HepG2 (cell line): ENCODE data around the gene CAV3. TPM values are rescaled to one million over a fixed set of nuclear protein-coding genes. Genes with fewer than 3 reads are reported as not detected.

ENCODE experiments used
- ATAC-seq: fragments of 200-7000 bp; cut with Tn5 transposase; 3 replicates; pipeline ENCODE4 v1.9.1; 2020; ENCODE audit warnings: mild to moderate bottlenecking, moderate library complexity
- BruUV-seq: library from RNA; stranded (reverse); fragments of 400-500 nt; replicated peaks from 2 replicates; lab custom pipeline; 2021; lab: Mats Ljungman, UMichigan
- CTCF ChIA-PET: fragments of 300-600 bp; formaldehyde crosslinking; extraction: SDS; loops from one replicate; lab custom pipeline; 2021; ENCODE audit warnings: low total read pairs, inconsistent platforms, low intra/inter-chr PET ratio; lab: Yijun Ruan, JAX
- POLR2A ChIA-PET: fragments of 350-600 bp; sonication (Branson Sonifier 250); formaldehyde crosslinking; loops from one replicate; lab custom pipeline; 2020; ENCODE audit warnings: antibody characterized with exemption, inconsistent platforms; lab: Yijun Ruan, JAX
- DNase-seq: peaks from one replicate; pipeline ENCODE4 v3.0.0-alpha.2; 2015; ENCODE audit warnings: low spot score
- FAIRE-seq: peaks from 3 replicates; lab custom pipeline; 2011; peaks lifted over from hg19 to GRCh38; lab: Jason Lieb, UNC
- H2AFZ ChIP-seq: one replicate; pipeline ENCODE4 v1.6.1; 2011; ENCODE audit warnings: low read length, inconsistent platforms
- H3K27ac ChIP-seq: fragments of 300-600 bp; 3 replicates; pipeline ENCODE4 v1.8.0; 2011; ENCODE audit warnings: mixed run types, mild to moderate bottlenecking, mixed read lengths, low read length, inconsistent platforms; ENCODE audit not compliant: insufficient read depth; ENCODE audit errors: extremely low read length
- H3K27me3 ChIP-seq, 2 experiments: fragments of 200-600 bp in 1 of 2; 2 replicates in 1 of 2; 3 replicates in 1 of 2; pipeline versions ENCODE4 v1.6.0 to v1.8.0; 2011; ENCODE audit warnings: low read length in 2 of 2, mild to moderate bottlenecking in 2 of 2, moderate library complexity in 2 of 2, inconsistent platforms in 1 of 2; ENCODE audit not compliant: insufficient read depth in 2 of 2, control insufficient read depth in 1 of 2
- H3K36me3 ChIP-seq, 2 experiments: fragments of 200-600 bp in 1 of 2; replicated peaks in 1 of 2; 2 replicates in 1 of 2; 3 replicates in 1 of 2; pipeline versions ENCODE4 v1.5.1 to v1.8.0; 2011; ENCODE audit warnings: low read length in 2 of 2, inconsistent platforms in 1 of 2; ENCODE audit not compliant: insufficient read depth in 2 of 2, control insufficient read depth in 1 of 2
- H3K4me1 ChIP-seq: 2 replicates; pipeline ENCODE4 v1.5.1; 2012; ENCODE audit warnings: low read length, inconsistent platforms; ENCODE audit not compliant: insufficient read depth
- H3K4me2 ChIP-seq: 2 replicates; pipeline ENCODE4 v1.6.0; 2011; ENCODE audit warnings: low read depth, low read length, inconsistent platforms
- H3K4me3 ChIP-seq, 3 experiments: fragments of 200-600 bp in 1 of 3; sonication (generic), shearing (Covaris generic) in 1 of 3; replicated peaks in 1 of 3; 2 replicates each; pipeline ENCODE4 v1.5.1; 2011 to 2016; ENCODE audit warnings: low read length in 3 of 3, inconsistent platforms in 2 of 3, low read depth in 2 of 3, mild to moderate bottlenecking in 2 of 3, control low read depth in 1 of 3, mixed read lengths in 1 of 3; ENCODE audit not compliant: insufficient read depth in 1 of 3
- H3K79me2 ChIP-seq: one replicate; pipeline ENCODE4 v1.6.1; 2011; ENCODE audit warnings: low read length, inconsistent platforms; ENCODE audit not compliant: insufficient read depth
- H3K9ac ChIP-seq: 2 replicates; pipeline ENCODE4 v1.6.0; 2011; ENCODE audit warnings: mild to moderate bottlenecking, low read depth, low read length, inconsistent platforms; ENCODE audit not compliant: insufficient read depth
- H3K9me3 ChIP-seq: 2 replicates; pipeline ENCODE4 v1.5.1; 2012; ENCODE audit warnings: mild to moderate bottlenecking, low read length
- H4K20me1 ChIP-seq: 2 replicates; pipeline ENCODE4 v1.6.0; 2011; ENCODE audit warnings: inconsistent platforms, mild to moderate bottlenecking, low read length, moderate library complexity; ENCODE audit not compliant: insufficient read depth
- AGO2 ChIP-seq: fragments of 200-400 bp; formaldehyde crosslinking; optimal IDR thresholded peaks from 2 replicates; pipeline ENCODE3; 2017; ENCODE audit warnings: mild to moderate bottlenecking, low read depth, low read length, moderate library complexity
- ATF7 ChIP-seq, 2 experiments: fragments of 450-650 bp in 1 of 2; sonication (generic) in 1 of 2; formaldehyde crosslinking in 1 of 2; IDR thresholded peaks; 2 replicates each; pipeline versions ENCODE4 v1.4.0 to v1.6.1; 2016 to 2020; ENCODE audit warnings: antibody characterized with exemption in 1 of 2, mild to moderate bottlenecking in 1 of 2, missing genetic modification reagents in 1 of 2
- ELF4 ChIP-seq: sonication (generic); formaldehyde crosslinking; IDR thresholded peaks from 2 replicates; pipeline ENCODE4 v1.5.0; 2020; ENCODE audit warnings: missing genetic modification reagents, mild to moderate bottlenecking, moderate library complexity, borderline replicate concordance
- FOXA3 ChIP-seq: IDR thresholded peaks from 2 replicates; pipeline ENCODE4 v1.6.1; 2016; ENCODE audit warnings: missing genetic modification reagents, missing compliant biosample characterization
- HOXA9 ChIP-seq: sonication (generic); formaldehyde crosslinking; IDR thresholded peaks from 2 replicates; pipeline ENCODE4 v1.8.1; 2022; ENCODE audit warnings: missing genetic modification reagents, mild to moderate bottlenecking, moderate library complexity, borderline replicate concordance
- IRX3 ChIP-seq: sonication (generic); formaldehyde crosslinking; IDR thresholded peaks from 2 replicates; pipeline ENCODE4 v1.8.1; 2023; ENCODE audit warnings: mild to moderate bottlenecking, low read depth, missing genetic modification reagents, borderline replicate concordance
- MTA3 ChIP-seq: sonication (generic); formaldehyde crosslinking; IDR thresholded peaks from 2 replicates; pipeline ENCODE4 v1.4.0; 2020; ENCODE audit warnings: missing genetic modification reagents
- PPARG ChIP-seq: conservative IDR thresholded peaks from 2 replicates; pipeline ENCODE4 v1.6.1; 2016; ENCODE audit warnings: missing biosample characterization, missing genetic modification reagents
- RXRA ChIP-seq: sonication (generic); formaldehyde crosslinking; IDR thresholded peaks from 2 replicates; pipeline ENCODE4 v1.5.1; 2020; ENCODE audit warnings: missing genetic modification reagents
- RXRB ChIP-seq: IDR thresholded peaks from 2 replicates; pipeline ENCODE4 v1.6.1; 2016; ENCODE audit warnings: borderline replicate concordance, missing genetic modification reagents, missing compliant biosample characterization
- TEAD2 ChIP-seq: sonication (generic); formaldehyde crosslinking; IDR thresholded peaks from 2 replicates; pipeline ENCODE4 v1.9.0; 2021; ENCODE audit warnings: missing genetic modification reagents
- TGIF2 ChIP-seq: IDR thresholded peaks from 2 replicates; pipeline ENCODE4 v1.6.1; 2016; ENCODE audit warnings: control low read depth, missing compliant biosample characterization
- U2AF1 ChIP-seq: fragments of 200-400 bp; formaldehyde crosslinking; optimal IDR thresholded peaks from 2 replicates; pipeline ENCODE3; 2017; ENCODE audit warnings: mild to moderate bottlenecking, low read depth, low read length
- ZMYM3 ChIP-seq: sonication (generic); formaldehyde crosslinking; IDR thresholded peaks from 2 replicates; pipeline ENCODE4 v1.5.1; 2020; ENCODE audit warnings: mild to moderate bottlenecking, missing genetic modification reagents
- ZNF451 ChIP-seq: sonication (generic); formaldehyde crosslinking; IDR thresholded peaks from 2 replicates; pipeline ENCODE4 v1.5.0; 2020; ENCODE audit warnings: mild to moderate bottlenecking, missing genetic modification reagents
- ZNF546 ChIP-seq: sonication (generic); formaldehyde crosslinking; conservative IDR thresholded peaks from 2 replicates; pipeline ENCODE4 v1.8.1; 2023; ENCODE audit warnings: mild to moderate bottlenecking, missing genetic modification reagents
- ZNF792 ChIP-seq: IDR thresholded peaks from 2 replicates; pipeline ENCODE4 v1.6.1; 2016
- WGBS: methylation state at CpG from one replicate; pipeline ENCODE4 v1.1.6; 2017; ENCODE audit warnings: low lambda C conversion rate; 5-methylcytosine and 5-hydroxymethylcytosine counted together
- in situ Hi-C: cut with HindIII; loops from 2 replicates; pipeline ENCODE4 v1.10.0; 2017; ENCODE audit warnings: low pct_unique_long_range_greater_than_20kb; ENCODE audit not compliant: extremely low pct_ligation_motif_present
- intact Hi-C: fragments of 100-400 bp; cut with micrococcal nuclease; formaldehyde crosslinking; loops from one replicate; pipeline ENCODE4 v1.10.0; 2022; ENCODE audit not compliant: unreplicated experiment
- polyA plus RNA-seq, 8 experiments: library from polyadenylated mRNA; depleted of rRNA in 3 of 8; stranded (reverse) in 7 of 8; unstranded in 1 of 8; fragments of >200 nt; fragmentation: Illumina TruSeq in 4 of 8; extraction: Trizol in 4 of 8; gene quantifications; 2 replicates each; pipeline versions ENCODE4 v1.2.1 to v1.2.3, GENCODE V29; 2011 to 2016; ENCODE audit warnings: low read depth in 4 of 8, missing spikeins in 1 of 8, mixed read lengths in 1 of 8; ENCODE audit not compliant: insufficient read depth in 1 of 8
- total RNA-seq, 5 experiments: library from RNA; depleted of rRNA; stranded (reverse); fragments of >200 nt; fragmentation: Illumina TruSeq; extraction: Trizol; gene quantifications; 2 replicates each; pipeline ENCODE4 v1.2.3, GENCODE V29; 2016; ENCODE audit warnings: low read depth in 1 of 5
- TF ChIP-seq, protein P1 (sequence below): sonication (generic); formaldehyde crosslinking; IDR thresholded peaks from 2 replicates; pipeline ENCODE4 v1.4.0; 2020; ENCODE audit warnings: missing genetic modification reagents, borderline replicate concordance
- TF ChIP-seq, protein P2 (sequence below): sonication (generic); formaldehyde crosslinking; IDR thresholded peaks from 2 replicates; pipeline ENCODE4 v1.8.1; 2022; ENCODE audit warnings: mild to moderate bottlenecking, missing genetic modification reagents
- TF ChIP-seq, protein P3 (sequence below): IDR thresholded peaks from 2 replicates; pipeline ENCODE4 v1.6.1; 2012; ENCODE audit warnings: inconsistent platforms

The CAV3 gene
- total and polyA plus RNA-seq, 2 of the 13 experiments (the other 11 are each of a cell fraction or from before 2014, with no cell fraction given) = not detected

- H3K79me2 ChIP-seq = no peaks in the 10 kb centered on the region
- H2AFZ ChIP-seq = no peak overlapping the region
- ATAC-seq = no peak
- no peak for FAIRE-seq
- ChIA-PET POLR2A (no interaction called here), CTCF (no interaction called here)
- no peaks in the 10 kb centered on the region for H3K36me3 ChIP-seq
- peaks cover 16% of the 10 kb centered on the region for H3K4me1 ChIP-seq
- TF ChIP-seq MTA3 (CRISPR knock-in tag) (no peak), FOXA3 (no peak), AGO2 (no peak), ZMYM3 (no peak), RXRA (CRISPR knock-in tag) (no peak), ELF4 (CRISPR knock-in tag) (no peak), ZNF451 (no peak), HOXA9 (no peak), PPARG (no peak), IRX3 (CRISPR knock-in tag) (no peak), U2AF1 (no peak), ZNF546 (no peak), RXRB (no peak), ZNF792 (CRISPR knock-in tag) (no peak), TEAD2 (CRISPR knock-in tag) (no peak), TGIF2 (CRISPR knock-in tag) (no peak), ATF7 (IDR thresholded peaks at IDR 0.05) (no peak), ATF7 (CRISPR knock-in tag; IDR thresholded peaks at IDR 0.05) (no peak)
- TF ChIP-seq, protein P1, sequence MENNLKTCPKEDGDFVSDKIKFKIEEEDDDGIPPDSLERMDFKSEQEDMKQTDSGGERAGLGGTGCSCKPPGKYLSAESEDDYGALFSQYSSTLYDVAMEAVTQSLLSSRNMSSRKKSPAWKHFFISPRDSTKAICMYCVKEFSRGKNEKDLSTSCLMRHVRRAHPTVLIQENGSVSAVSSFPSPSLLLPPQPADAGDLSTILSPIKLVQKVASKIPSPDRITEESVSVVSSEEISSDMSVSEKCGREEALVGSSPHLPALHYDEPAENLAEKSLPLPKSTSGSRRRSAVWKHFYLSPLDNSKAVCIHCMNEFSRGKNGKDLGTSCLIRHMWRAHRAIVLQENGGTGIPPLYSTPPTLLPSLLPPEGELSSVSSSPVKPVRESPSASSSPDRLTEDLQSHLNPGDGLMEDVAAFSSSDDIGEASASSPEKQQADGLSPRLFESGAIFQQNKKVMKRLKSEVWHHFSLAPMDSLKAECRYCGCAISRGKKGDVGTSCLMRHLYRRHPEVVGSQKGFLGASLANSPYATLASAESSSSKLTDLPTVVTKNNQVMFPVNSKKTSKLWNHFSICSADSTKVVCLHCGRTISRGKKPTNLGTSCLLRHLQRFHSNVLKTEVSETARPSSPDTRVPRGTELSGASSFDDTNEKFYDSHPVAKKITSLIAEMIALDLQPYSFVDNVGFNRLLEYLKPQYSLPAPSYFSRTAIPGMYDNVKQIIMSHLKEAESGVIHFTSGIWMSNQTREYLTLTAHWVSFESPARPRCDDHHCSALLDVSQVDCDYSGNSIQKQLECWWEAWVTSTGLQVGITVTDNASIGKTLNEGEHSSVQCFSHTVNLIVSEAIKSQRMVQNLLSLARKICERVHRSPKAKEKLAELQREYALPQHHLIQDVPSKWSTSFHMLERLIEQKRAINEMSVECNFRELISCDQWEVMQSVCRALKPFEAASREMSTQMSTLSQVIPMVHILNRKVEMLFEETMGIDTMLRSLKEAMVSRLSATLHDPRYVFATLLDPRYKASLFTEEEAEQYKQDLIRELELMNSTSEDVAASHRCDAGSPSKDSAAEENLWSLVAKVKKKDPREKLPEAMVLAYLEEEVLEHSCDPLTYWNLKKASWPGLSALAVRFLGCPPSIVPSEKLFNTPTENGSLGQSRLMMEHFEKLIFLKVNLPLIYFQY = no peak
- TF ChIP-seq, protein P2, sequence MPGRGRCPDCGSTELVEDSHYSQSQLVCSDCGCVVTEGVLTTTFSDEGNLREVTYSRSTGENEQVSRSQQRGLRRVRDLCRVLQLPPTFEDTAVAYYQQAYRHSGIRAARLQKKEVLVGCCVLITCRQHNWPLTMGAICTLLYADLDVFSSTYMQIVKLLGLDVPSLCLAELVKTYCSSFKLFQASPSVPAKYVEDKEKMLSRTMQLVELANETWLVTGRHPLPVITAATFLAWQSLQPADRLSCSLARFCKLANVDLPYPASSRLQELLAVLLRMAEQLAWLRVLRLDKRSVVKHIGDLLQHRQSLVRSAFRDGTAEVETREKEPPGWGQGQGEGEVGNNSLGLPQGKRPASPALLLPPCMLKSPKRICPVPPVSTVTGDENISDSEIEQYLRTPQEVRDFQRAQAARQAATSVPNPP (CRISPR knock-in tag) = no peak
- TF ChIP-seq, protein P3, sequence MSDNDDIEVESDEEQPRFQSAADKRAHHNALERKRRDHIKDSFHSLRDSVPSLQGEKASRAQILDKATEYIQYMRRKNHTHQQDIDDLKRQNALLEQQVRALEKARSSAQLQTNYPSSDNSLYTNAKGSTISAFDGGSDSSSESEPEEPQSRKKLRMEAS = no peak
- no peaks in the 10 kb centered on the region for H3K9me3 ChIP-seq
- no peak overlapping the region for H3K4me2 ChIP-seq
- BruUV-seq = no TSS peak
- intact Hi-C loops (no loop called here), in situ Hi-C loops (no loop called here)
- no peak overlapping the region for H3K4me3 ChIP-seq
- H3K27ac ChIP-seq = no peak overlapping the region
- H3K9ac ChIP-seq = no peak overlapping the region
- H3K27me3 ChIP-seq = peaks cover 0 to 15% of the 10 kb centered on the region in 2 experiments; a peak in 2 of 5 replicates
- no peak for DNase-seq
- 66% methylated on average over 12 of the region's 24 CpGs for WGBS
- H4K20me1 ChIP-seq = no peaks in the 10 kb centered on the region
Observed at GRCh38 chr3:8757551-8758518, 24.2 kb downstream of the CAV3 start.
